ENCODE results near the gene DUSP15.

- TF ChIP-seq FOXK2 (IDR thresholded peaks at IDR 0.05): no peak
- no peak for TF ChIP-seq FOXM1 (IDR thresholded peaks at IDR 0.05; ENCODE audit: borderline replicate concordance)
- TF ChIP-seq SUZ12 (IDR thresholded peaks at IDR 0.05): no peak
- TF ChIP-seq SP1 (IDR thresholded peaks at IDR 0.05): no peak
These were observed 50.1 kb downstream of the DUSP15 start for GRCh38 chr20:31820228-31820627.

Data from HEK293T (cell line).